ENCODE data around the gene RPS15. TPM values are rescaled to one million over a fixed set of nuclear protein-coding genes. Genes with fewer than 3 reads are reported as not detected.

RPS15 gene
- total and polyA plus RNA-seq, 2 of the 13 experiments (the other 11 are each of a cell fraction or from before 2014, with no cell fraction given): 695 to 1,411 TPM

GRCh38 chr19:1438035-1438932, at the start of gene RPS15 (continued):
- TF ChIP-seq ZNF142 (CRISPR knock-in tag; IDR thresholded peaks at IDR 0.05) (peak; percentile 94), CENPT (CRISPR knock-in tag; IDR thresholded peaks at IDR 0.05; ENCODE audit: low read depth) (0 out of 2 replicates have a peak, but pooled peaks have one; percentile 56), TEAD2 (CRISPR knock-in tag; IDR thresholded peaks at IDR 0.05) (peak; percentile 71; the same call in 1 of the 2 replicates), ZNF101 (CRISPR knock-in tag; IDR thresholded peaks at IDR 0.05; ENCODE audit: borderline replicate concordance, low read depth) (no peak), ZNF569 (CRISPR knock-in tag; IDR thresholded peaks at IDR 0.05; ENCODE audit: borderline replicate concordance) (no peak), ZNF264 (CRISPR knock-in tag; IDR thresholded peaks at IDR 0.05) (peak; percentile 90; the same call in 1 of the 2 replicates), TP53 (CRISPR knock-in tag; conservative IDR thresholded peaks at IDR 0.05) (peak; percentile 91; the same call in 1 of the 2 replicates), ZNF484 (CRISPR knock-in tag; IDR thresholded peaks at IDR 0.05; ENCODE audit: borderline replicate concordance, low read depth) (0 out of 2 replicates have a peak, but pooled peaks have one; percentile 37), ATF1 (CRISPR knock-in tag; IDR thresholded peaks at IDR 0.05) (peak; percentile 85), MAZ (IDR thresholded peaks at IDR 0.05; ENCODE audit: borderline replicate concordance, low read depth, low read length) (0 out of 2 replicates have a peak, but pooled peaks have one; percentile 22), MAZ (CRISPR knock-in tag; IDR thresholded peaks at IDR 0.05; ENCODE audit: low read depth) (peak; percentile 96), ZNF207 (IDR thresholded peaks at IDR 0.05; ENCODE audit: borderline replicate concordance) (no peak), ZNF34 (CRISPR knock-in tag; IDR thresholded peaks at IDR 0.05; ENCODE audit: borderline replicate concordance) (peak; percentile 86), ZNF878 (CRISPR knock-in tag; IDR thresholded peaks at IDR 0.05) (peak; percentile 36), ZFYVE20 (CRISPR knock-in tag; IDR thresholded peaks at IDR 0.05; ENCODE audit: borderline replicate concordance, low read depth) (0 out of 2 replicates have a peak, but pooled peaks have one; percentile 28), KAT7 (CRISPR knock-in tag; IDR thresholded peaks at IDR 0.05; ENCODE audit: borderline replicate concordance) (peak; percentile 96; the same call in 1 of the 2 replicates), ZBTB38 (CRISPR knock-in tag; IDR thresholded peaks at IDR 0.05) (peak; percentile 98), ZNF577 (CRISPR knock-in tag; IDR thresholded peaks at IDR 0.05; ENCODE audit: borderline replicate concordance, low read depth) (no peak), ZBTB4 (CRISPR knock-in tag; IDR thresholded peaks at IDR 0.05; ENCODE audit: borderline replicate concordance) (peak; percentile 90)
